ENCODE measurements around the gene SORL1.

DNA sequence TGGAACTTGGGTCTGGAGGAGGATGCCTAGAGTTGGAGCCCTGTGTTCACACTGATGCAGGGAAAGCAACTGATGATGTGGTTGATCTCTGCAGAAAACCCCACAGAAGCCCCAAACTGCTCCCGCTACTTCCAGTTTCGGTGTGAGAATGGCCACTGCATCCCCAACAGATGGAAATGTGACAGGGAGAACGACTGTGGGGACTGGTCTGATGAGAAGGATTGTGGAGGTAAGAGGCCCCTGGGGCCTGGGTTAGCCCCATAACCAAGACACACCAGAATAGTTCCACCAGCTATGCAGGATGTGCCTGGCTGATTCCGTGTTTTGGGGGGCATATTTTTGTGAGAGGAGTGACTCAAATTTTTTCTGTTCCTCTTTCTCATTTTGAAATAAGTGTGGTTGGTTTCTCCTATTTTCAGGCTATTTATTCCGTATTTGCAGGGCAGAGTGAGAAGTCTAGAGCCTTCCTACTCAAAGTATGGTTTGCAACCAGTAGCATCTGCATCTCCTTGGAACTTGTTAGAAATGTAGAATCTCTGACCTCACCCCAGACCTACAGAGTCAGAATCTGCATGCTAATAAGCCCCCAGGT, 137.9 kb downstream of the SORL1 start:
- TF ChIP-seq, protein P1, sequence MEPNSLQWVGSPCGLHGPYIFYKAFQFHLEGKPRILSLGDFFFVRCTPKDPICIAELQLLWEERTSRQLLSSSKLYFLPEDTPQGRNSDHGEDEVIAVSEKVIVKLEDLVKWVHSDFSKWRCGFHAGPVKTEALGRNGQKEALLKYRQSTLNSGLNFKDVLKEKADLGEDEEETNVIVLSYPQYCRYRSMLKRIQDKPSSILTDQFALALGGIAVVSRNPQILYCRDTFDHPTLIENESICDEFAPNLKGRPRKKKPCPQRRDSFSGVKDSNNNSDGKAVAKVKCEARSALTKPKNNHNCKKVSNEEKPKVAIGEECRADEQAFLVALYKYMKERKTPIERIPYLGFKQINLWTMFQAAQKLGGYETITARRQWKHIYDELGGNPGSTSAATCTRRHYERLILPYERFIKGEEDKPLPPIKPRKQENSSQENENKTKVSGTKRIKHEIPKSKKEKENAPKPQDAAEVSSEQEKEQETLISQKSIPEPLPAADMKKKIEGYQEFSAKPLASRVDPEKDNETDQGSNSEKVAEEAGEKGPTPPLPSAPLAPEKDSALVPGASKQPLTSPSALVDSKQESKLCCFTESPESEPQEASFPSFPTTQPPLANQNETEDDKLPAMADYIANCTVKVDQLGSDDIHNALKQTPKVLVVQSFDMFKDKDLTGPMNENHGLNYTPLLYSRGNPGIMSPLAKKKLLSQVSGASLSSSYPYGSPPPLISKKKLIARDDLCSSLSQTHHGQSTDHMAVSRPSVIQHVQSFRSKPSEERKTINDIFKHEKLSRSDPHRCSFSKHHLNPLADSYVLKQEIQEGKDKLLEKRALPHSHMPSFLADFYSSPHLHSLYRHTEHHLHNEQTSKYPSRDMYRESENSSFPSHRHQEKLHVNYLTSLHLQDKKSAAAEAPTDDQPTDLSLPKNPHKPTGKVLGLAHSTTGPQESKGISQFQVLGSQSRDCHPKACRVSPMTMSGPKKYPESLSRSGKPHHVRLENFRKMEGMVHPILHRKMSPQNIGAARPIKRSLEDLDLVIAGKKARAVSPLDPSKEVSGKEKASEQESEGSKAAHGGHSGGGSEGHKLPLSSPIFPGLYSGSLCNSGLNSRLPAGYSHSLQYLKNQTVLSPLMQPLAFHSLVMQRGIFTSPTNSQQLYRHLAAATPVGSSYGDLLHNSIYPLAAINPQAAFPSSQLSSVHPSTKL (CRISPR knock-in tag; IDR thresholded peaks at IDR 0.05), result no peak
- TF ChIP-seq CCAR2 (optimal IDR thresholded peaks at IDR 0.05; ENCODE audit: low read depth, low read length), result no peak
- no peak for TF ChIP-seq ZNF33A (CRISPR knock-in tag; IDR thresholded peaks at IDR 0.05; ENCODE audit: borderline replicate concordance)
- TF ChIP-seq, protein P2, sequence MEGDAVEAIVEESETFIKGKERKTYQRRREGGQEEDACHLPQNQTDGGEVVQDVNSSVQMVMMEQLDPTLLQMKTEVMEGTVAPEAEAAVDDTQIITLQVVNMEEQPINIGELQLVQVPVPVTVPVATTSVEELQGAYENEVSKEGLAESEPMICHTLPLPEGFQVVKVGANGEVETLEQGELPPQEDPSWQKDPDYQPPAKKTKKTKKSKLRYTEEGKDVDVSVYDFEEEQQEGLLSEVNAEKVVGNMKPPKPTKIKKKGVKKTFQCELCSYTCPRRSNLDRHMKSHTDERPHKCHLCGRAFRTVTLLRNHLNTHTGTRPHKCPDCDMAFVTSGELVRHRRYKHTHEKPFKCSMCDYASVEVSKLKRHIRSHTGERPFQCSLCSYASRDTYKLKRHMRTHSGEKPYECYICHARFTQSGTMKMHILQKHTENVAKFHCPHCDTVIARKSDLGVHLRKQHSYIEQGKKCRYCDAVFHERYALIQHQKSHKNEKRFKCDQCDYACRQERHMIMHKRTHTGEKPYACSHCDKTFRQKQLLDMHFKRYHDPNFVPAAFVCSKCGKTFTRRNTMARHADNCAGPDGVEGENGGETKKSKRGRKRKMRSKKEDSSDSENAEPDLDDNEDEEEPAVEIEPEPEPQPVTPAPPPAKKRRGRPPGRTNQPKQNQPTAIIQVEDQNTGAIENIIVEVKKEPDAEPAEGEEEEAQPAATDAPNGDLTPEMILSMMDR (CRISPR knock-in tag; IDR thresholded peaks at IDR 0.05), result no peak
- TF ChIP-seq TAF1 (CRISPR knock-in tag; IDR thresholded peaks at IDR 0.05), result no peak
- no peak for TF ChIP-seq ZNF598 (CRISPR knock-in tag; IDR thresholded peaks at IDR 0.05; ENCODE audit: borderline replicate concordance)

Data from HepG2 (cell line).